Esophagus (tissue), 2 donors: ENCODE results near the gene ARHGAP24. TPM values are rescaled to one million over a fixed set of nuclear protein-coding genes. Genes with fewer than 3 reads are reported as not detected.
A peak's percentile ranks its signal among the peaks of the same experiment; 100 is the strongest.
"Not testable (repeated sequence)": the region's sequence is repeated elsewhere in the genome, so short reads cannot be mapped to it uniquely, and the experiment has no call there.

Experiments used
- H3K27ac ChIP-seq, 2 donors: one replicate each; pipeline ENCODE4 v1.5.1; 2013; ENCODE audit warnings: low read depth in 2 of 2, mild to moderate bottlenecking in 2 of 2, inconsistent platforms in 1 of 2, low read length in 1 of 2, moderate library complexity in 1 of 2
- H3K27me3 ChIP-seq, 2 donors: one replicate each; pipeline ENCODE4 v1.6.1; 2013; ENCODE audit warnings: low read length in 2 of 2, control low read depth in 1 of 2, mild to moderate bottlenecking in 1 of 2; ENCODE audit not compliant: insufficient read depth in 2 of 2, control insufficient read depth in 1 of 2
- H3K36me3 ChIP-seq, 2 donors: one replicate each; pipeline ENCODE4 v1.6.1; 2013; ENCODE audit warnings: low read length in 1 of 2; ENCODE audit not compliant: control insufficient read depth in 2 of 2, insufficient read depth in 2 of 2
- H3K4me1 ChIP-seq, 2 donors: one replicate each; pipeline ENCODE4 v1.6.1; 2013; ENCODE audit warnings: low read length in 1 of 2; ENCODE audit not compliant: control insufficient read depth in 2 of 2, insufficient read depth in 2 of 2
- H3K4me3 ChIP-seq, 2 donors: one replicate each; pipeline ENCODE4 v1.5.1; 2013; ENCODE audit warnings: low read length in 2 of 2, mild to moderate bottlenecking in 2 of 2, low read depth in 1 of 2, moderate library complexity in 1 of 2
- H3K9me3 ChIP-seq, 2 donors: one replicate each; pipeline ENCODE4 v1.6.1; 2013; ENCODE audit warnings: mild to moderate bottlenecking in 2 of 2, low read depth in 1 of 2, low read length in 1 of 2, moderate library complexity in 1 of 2; ENCODE audit not compliant: control insufficient read depth in 2 of 2, insufficient read depth in 1 of 2
- WGBS, 2 donors: extraction: QIAGEN DNeasy Blood & Tissue Kit; methylation state at CpG; one replicate each; pipeline ENCODE4 v1.1.7; 2013; 5-methylcytosine and 5-hydroxymethylcytosine counted together
- polyA plus RNA-seq, 2 donors: library from polyadenylated mRNA; stranded (reverse); fragments of 200-250 nt; gene quantifications; one replicate each; pipeline ENCODE4 v1.2.3, GENCODE V29; 2013
- donor health status: healthy with polysubstance abuse.
- donor health status: Bipolar disorder and iron deficiency.

Gene ARHGAP24
- polyA plus RNA-seq, 2 donors = 2.0 to 2.8 TPM

- no peaks in the 10 kb centered on the region for H3K36me3 ChIP-seq
- H3K27me3 ChIP-seq = no peaks in the 10 kb centered on the region
- H3K27ac ChIP-seq = no peak overlapping the region
- no peaks in the 10 kb centered on the region for H3K4me1 ChIP-seq
- no peaks in the 10 kb centered on the region for H3K9me3 ChIP-seq
- WGBS, 2 donors = 87 to 90% methylated on average over 1 of the region's 1 CpG
- H3K4me3 ChIP-seq = no peak overlapping the region
These were observed 544.4 kb downstream of the ARHGAP24 start for GRCh38 chr4:86019362-86019761.

DNA sequence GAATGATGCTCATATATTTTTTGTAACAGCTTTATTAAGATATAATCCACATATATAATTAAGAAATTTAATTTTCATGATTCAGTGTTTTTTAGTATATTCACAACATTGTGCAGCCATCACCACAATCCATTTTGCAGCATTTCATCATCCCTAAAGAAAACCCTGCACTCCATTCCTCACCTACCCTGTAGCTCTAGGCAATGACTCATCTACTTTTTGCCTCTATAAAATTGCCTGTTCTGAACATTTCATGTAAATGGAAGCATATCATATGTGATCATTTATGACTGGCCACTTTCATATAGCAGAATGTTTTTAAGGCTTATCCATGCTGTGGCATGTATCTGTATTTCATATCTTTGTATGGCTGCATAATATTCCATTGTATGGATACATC, 545.0 kb downstream of the ARHGAP24 start:
- no peaks in the 10 kb centered on the region for H3K36me3 ChIP-seq
- H3K27me3 ChIP-seq = no peaks in the 10 kb centered on the region
- no peaks in the 10 kb centered on the region for H3K4me1 ChIP-seq
- no peaks in the 10 kb centered on the region for H3K9me3 ChIP-seq
- H3K4me3 ChIP-seq = no peak overlapping the region
- no peak overlapping the region for H3K27ac ChIP-seq

DNA sequence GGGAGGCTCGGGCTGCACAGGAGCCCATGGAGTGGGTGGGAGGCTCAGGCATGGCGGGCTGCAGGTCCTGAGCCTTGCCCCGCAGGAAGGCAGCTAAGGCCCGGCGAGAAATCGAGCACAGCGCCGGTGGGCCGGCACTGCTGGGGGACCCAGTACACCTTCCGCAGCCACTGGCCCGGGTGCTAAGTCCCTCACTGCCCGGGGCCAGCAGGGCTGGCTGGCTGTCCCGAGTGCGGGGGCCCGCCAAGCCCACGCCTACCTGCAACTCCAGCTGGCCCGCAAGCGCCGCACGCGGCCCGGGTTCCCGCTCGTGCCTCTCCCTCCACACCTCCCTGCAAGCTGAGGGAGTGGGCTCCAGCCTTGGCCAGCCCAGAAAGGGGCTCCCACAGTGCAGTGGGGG, 546.7 kb downstream of the ARHGAP24 start:
- H3K27ac ChIP-seq, H3K4me1 ChIP-seq, H3K9me3 ChIP-seq, H3K36me3 ChIP-seq, H3K27me3 ChIP-seq, H3K4me3 ChIP-seq: not testable (repeated sequence)
- WGBS, 2 donors = 97% methylated on average over 14 to 24 of the region's 24 CpGs

DNA sequence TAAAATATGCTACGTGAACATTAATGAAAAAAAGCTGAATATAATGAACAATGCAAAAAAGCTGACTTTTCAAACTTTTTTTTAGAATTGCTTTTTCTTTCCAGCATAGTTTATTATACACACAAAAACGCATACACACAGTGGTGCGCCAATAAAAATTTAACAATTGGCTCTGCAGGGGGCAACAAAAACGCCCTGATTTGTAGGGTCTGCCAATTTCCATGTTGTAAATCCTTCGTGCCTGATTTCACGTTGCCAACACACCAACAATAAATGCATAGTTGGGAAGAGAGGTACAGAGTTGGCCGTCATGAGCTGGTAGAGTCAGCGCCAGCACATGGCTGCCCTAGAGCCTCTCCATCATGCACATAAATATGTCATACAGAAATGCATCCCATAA, 551.8 kb downstream of the ARHGAP24 start:
- H3K4me1 ChIP-seq = no peaks in the 10 kb centered on the region
- no peaks in the 10 kb centered on the region for H3K27me3 ChIP-seq
- no peak overlapping the region for H3K4me3 ChIP-seq
- H3K9me3 ChIP-seq = no peaks in the 10 kb centered on the region
- H3K27ac ChIP-seq = no peak overlapping the region
- H3K36me3 ChIP-seq = no peaks in the 10 kb centered on the region
- 84 to 85% methylated on average over 8 of the region's 8 CpGs for WGBS, 2 donors

- no peaks in the 10 kb centered on the region for H3K36me3 ChIP-seq
- 84 to 88% methylated on average over 3 of the region's 3 CpGs for WGBS, 2 donors
- no peaks in the 10 kb centered on the region for H3K4me1 ChIP-seq
- no peak overlapping the region for H3K4me3 ChIP-seq
- no peaks in the 10 kb centered on the region for H3K9me3 ChIP-seq
- H3K27me3 ChIP-seq = no peaks in the 10 kb centered on the region
- H3K27ac ChIP-seq = no peak overlapping the region
These were observed 557.0 kb downstream of the ARHGAP24 start for GRCh38 chr4:86031927-86032326.

GRCh38 chr4:86032476-86033022, 557.6 kb downstream of the ARHGAP24 start:
- H3K36me3 ChIP-seq = no peaks in the 10 kb centered on the region
- no peaks in the 10 kb centered on the region for H3K27me3 ChIP-seq
- no peaks in the 10 kb centered on the region for H3K9me3 ChIP-seq
- H3K4me1 ChIP-seq = no peaks in the 10 kb centered on the region
- WGBS, 2 donors = 14 to 19% methylated on average over 4 of the region's 4 CpGs
- peak overlapping the region; percentile 67 to 81 for H3K27ac ChIP-seq
- H3K4me3 ChIP-seq = no peak overlapping the region

GRCh38 chr4:86033171-86033570, 558.2 kb downstream of the ARHGAP24 start:
- 13 to 48% methylated on average over 4 of the region's 4 CpGs for WGBS, 2 donors
- peak overlapping the region; percentile 81 to 87 for H3K27ac ChIP-seq
- H3K4me3 ChIP-seq = no peak overlapping the region
- no peaks in the 10 kb centered on the region for H3K4me1 ChIP-seq
- H3K27me3 ChIP-seq = no peaks in the 10 kb centered on the region
- H3K9me3 ChIP-seq = no peaks in the 10 kb centered on the region
- no peaks in the 10 kb centered on the region for H3K36me3 ChIP-seq

- Histone ChIP-seq H3K36me3 (no peaks in the 10 kb centered on the region), H3K27me3 (no peaks in the 10 kb centered on the region), H3K27ac (no peak overlapping the region), H3K4me3 (no peak overlapping the region), H3K9me3 (no peaks in the 10 kb centered on the region), H3K4me1 (no peaks in the 10 kb centered on the region)
- 76 to 78% methylated on average over 2 of the region's 2 CpGs for WGBS, 2 donors
These were observed 559.7 kb downstream of the ARHGAP24 start for GRCh38 chr4:86034616-86035015.

- Histone ChIP-seq H3K9me3 (no peaks in the 10 kb centered on the region), H3K4me3 (no peak overlapping the region), H3K4me1 (no peaks in the 10 kb centered on the region), H3K36me3 (no peaks in the 10 kb centered on the region), H3K27ac (no peak overlapping the region), H3K27me3 (no peaks in the 10 kb centered on the region)
- 87 to 97% methylated on average over 1 of the region's 1 CpG for WGBS, 2 donors
These were observed 560.7 kb downstream of the ARHGAP24 start for GRCh38 chr4:86035688-86036087.

GRCh38 chr4:86036736-86037135, 561.8 kb downstream of the ARHGAP24 start:
- H3K9me3 ChIP-seq = no peaks in the 10 kb centered on the region
- no peaks in the 10 kb centered on the region for H3K36me3 ChIP-seq
- H3K4me1 ChIP-seq = no peaks in the 10 kb centered on the region
- H3K27me3 ChIP-seq = no peaks in the 10 kb centered on the region
- H3K27ac ChIP-seq = no peak overlapping the region
- no peak overlapping the region for H3K4me3 ChIP-seq
- WGBS, 2 donors = 79 to 80% methylated on average over 4 of the region's 4 CpGs
